ENCODE data around the gene TNS3.

DNA sequence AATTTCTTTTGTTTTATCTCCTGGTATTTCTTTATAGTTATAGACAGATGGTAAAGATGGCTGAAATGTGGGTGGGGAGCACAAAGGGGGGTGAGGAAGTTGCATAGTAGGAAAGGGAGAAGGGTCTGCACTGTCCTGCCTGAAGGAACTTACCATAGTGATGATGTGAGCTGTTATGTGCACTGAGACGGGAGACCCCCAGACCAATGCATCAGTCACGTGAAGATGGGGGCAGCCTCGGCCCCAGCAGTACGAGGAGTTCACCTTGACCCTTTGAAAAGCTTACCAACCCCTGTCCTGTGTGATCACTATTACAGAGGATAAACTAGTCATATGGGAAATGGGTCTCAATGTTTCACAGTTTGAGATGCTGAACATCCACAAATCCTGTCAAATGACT lies 316.3 kb downstream of the TNS3 start:
- TF ChIP-seq ZNF622 (IDR thresholded peaks at IDR 0.05): no peak
- TF ChIP-seq, protein P1, sequence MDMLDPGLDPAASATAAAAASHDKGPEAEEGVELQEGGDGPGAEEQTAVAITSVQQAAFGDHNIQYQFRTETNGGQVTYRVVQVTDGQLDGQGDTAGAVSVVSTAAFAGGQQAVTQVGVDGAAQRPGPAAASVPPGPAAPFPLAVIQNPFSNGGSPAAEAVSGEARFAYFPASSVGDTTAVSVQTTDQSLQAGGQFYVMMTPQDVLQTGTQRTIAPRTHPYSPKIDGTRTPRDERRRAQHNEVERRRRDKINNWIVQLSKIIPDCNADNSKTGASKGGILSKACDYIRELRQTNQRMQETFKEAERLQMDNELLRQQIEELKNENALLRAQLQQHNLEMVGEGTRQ (IDR thresholded peaks at IDR 0.05; ENCODE audit: borderline replicate concordance, low read depth, low read length): no peak
- TF ChIP-seq CEBPB (IDR thresholded peaks at IDR 0.05; ENCODE audit: borderline replicate concordance in 1 of 2, low read depth in 2 of 2, low read length in 2 of 2): no peak

Data from GM12878 (cell line).